HCT116 (cell line): ENCODE data around the gene MAP3K21. TPM values are rescaled to one million over a fixed set of nuclear protein-coding genes. Genes with fewer than 3 reads are reported as not detected.

Experiments
- ATAC-seq: fragments of 200-7000 bp; cut with Tn5 transposase; 2 replicates; pipeline ENCODE4 v1.9.1; 2020; ENCODE audit warnings: mild to moderate bottlenecking, moderate library complexity
- BruUV-seq: library from RNA; stranded (reverse); fragments of 400-500 nt; replicated peaks from 2 replicates; lab custom pipeline; 2021; lab: Mats Ljungman, UMichigan
- CTCF ChIA-PET: fragments of 300-600 bp; sonication (Branson Sonifier 250); formaldehyde crosslinking; loops from one replicate; lab custom pipeline; 2021; ENCODE audit warnings: antibody characterized with exemption; lab: Charles Lee
- POLR2A ChIA-PET: fragments of 300-600, 350-600 bp; sonication (Branson Sonifier 250); formaldehyde crosslinking; loops from one replicate; lab custom pipeline; 2021; ENCODE audit warnings: antibody characterized with exemption; lab: Charles Lee
- RAD21 ChIA-PET, 2 experiments: fragments of 300-600 bp; sonication (Branson Sonifier 250); formaldehyde crosslinking; loops; one replicate each; lab custom pipeline; 2023; ENCODE audit warnings: low total read pairs in 2 of 2; ENCODE audit not compliant: uncharacterized antibody in 2 of 2, unreplicated experiment in 2 of 2, low non-redundant PET in 1 of 2; lab: Charles Lee
- DNase-seq: peaks from one replicate; pipeline ENCODE4 v3.0.0-alpha.2; 2010; ENCODE audit warnings: low read depth, low spot score
- H2AFZ ChIP-seq: fragments of 200-600 bp; shearing (Covaris generic), sonication (generic); 2 replicates; pipeline ENCODE4 v1.6.1; 2017; ENCODE audit warnings: low read depth, mixed run types, mixed read lengths, antibody characterized with exemption, low read length; ENCODE audit not compliant: poor library complexity, severe bottlenecking
- H3K27ac ChIP-seq: 2 replicates; pipeline ENCODE4 v1.5.1; 2012; ENCODE audit warnings: low read depth, low read length
- H3K27me3 ChIP-seq: fragments of 200-600 bp; sonication (generic); 2 replicates; pipeline ENCODE4 v1.6.1; 2016; ENCODE audit warnings: mixed run types, low read length, mixed read lengths; ENCODE audit not compliant: insufficient read depth
- H3K36me3 ChIP-seq, 2 experiments: fragments of 200-500 bp in 1 of 2; fragments of 200-600 bp in 1 of 2; sonication (Bioruptor generic) in 1 of 2; sonication (generic) in 1 of 2; 2 replicates each; pipeline versions ENCODE4 v1.5.1 to v1.6.1; 2014 to 2016; ENCODE audit warnings: low read length in 2 of 2, inconsistent platforms in 1 of 2, mixed read lengths in 1 of 2, mixed run types in 1 of 2; ENCODE audit not compliant: insufficient read depth in 2 of 2, control insufficient read depth in 1 of 2
- H3K4me1 ChIP-seq, 2 experiments: fragments of 200-600 bp in 1 of 2; sonication (generic) in 1 of 2; 2 replicates each; pipeline versions ENCODE4 v1.5.1 to v1.6.1; 2012 to 2017; ENCODE audit warnings: low read length in 2 of 2, inconsistent platforms in 1 of 2, mild to moderate bottlenecking in 1 of 2, mixed read lengths in 1 of 2, mixed run types in 1 of 2, moderate library complexity in 1 of 2; ENCODE audit not compliant: insufficient read depth in 2 of 2, control insufficient read depth in 1 of 2
- H3K4me2 ChIP-seq: fragments of 200-600 bp; sonication (generic); 2 replicates; pipeline ENCODE4 v1.6.1; 2017; ENCODE audit warnings: mixed run types, low read length, mixed read lengths
- H3K4me3 ChIP-seq, 2 experiments: fragments of 200-600 bp in 1 of 2; sonication (generic) in 1 of 2; replicated peaks in 1 of 2; 2 replicates each; pipeline ENCODE4 v1.5.1; 2011 to 2016; ENCODE audit warnings: low read length in 2 of 2, control low read depth in 1 of 2, low read depth in 1 of 2, mild to moderate bottlenecking in 1 of 2, mixed read lengths in 1 of 2, mixed run types in 1 of 2
- H3K79me2 ChIP-seq: fragments of 200-600 bp; sonication (generic); 2 replicates; pipeline ENCODE4 v1.6.1; 2017; ENCODE audit warnings: mild to moderate bottlenecking, mixed run types, low read length, moderate library complexity, mixed read lengths; ENCODE audit not compliant: insufficient read depth
- H3K9ac ChIP-seq: fragments of 200-600 bp; sonication (generic); 2 replicates; pipeline ENCODE4 v1.6.1; 2016; ENCODE audit warnings: low read length, mixed read lengths
- H3K9me2 ChIP-seq: fragments of 200-600 bp; sonication (generic), shearing (Covaris generic); 2 replicates; pipeline ENCODE4 v1.6.1; 2017; ENCODE audit warnings: mixed run types, mild to moderate bottlenecking, moderate library complexity; ENCODE audit not compliant: insufficient read depth
- H3K9me3 ChIP-seq, 2 experiments: fragments of 200-500 bp in 1 of 2; fragments of 200-600 bp in 1 of 2; sonication (Bioruptor generic) in 1 of 2; sonication (generic) in 1 of 2; 2 replicates each; pipeline ENCODE4 v1.6.1; 2014 to 2017; ENCODE audit warnings: low read length in 2 of 2, mixed read lengths in 2 of 2, inconsistent platforms in 1 of 2, low read depth in 1 of 2, mild to moderate bottlenecking in 1 of 2, mixed run types in 1 of 2, moderate library complexity in 1 of 2; ENCODE audit not compliant: control insufficient read depth in 1 of 2, insufficient read depth in 1 of 2
- H4K20me1 ChIP-seq: fragments of 200-600 bp; sonication (generic), shearing (Covaris generic); 2 replicates; pipeline ENCODE4 v1.6.1; 2017; ENCODE audit warnings: mixed run types, mild to moderate bottlenecking, moderate library complexity; ENCODE audit not compliant: insufficient read depth
- ATF3 ChIP-seq: IDR thresholded peaks from 2 replicates; pipeline ENCODE4 v1.6.1; 2012
- CBX3 ChIP-seq: IDR thresholded peaks from 2 replicates; pipeline ENCODE4 v1.6.1; 2012; ENCODE audit warnings: low read depth
- CEBPB ChIP-seq: IDR thresholded peaks from 2 replicates; pipeline ENCODE4 v1.6.1; 2012; ENCODE audit warnings: low read depth
- ELF1 ChIP-seq: IDR thresholded peaks from 2 replicates; pipeline ENCODE4 v1.6.1; 2012; ENCODE audit warnings: low read depth, borderline replicate concordance
- EZH2 ChIP-seq: fragments of 200-600 bp; sonication (generic); IDR thresholded peaks from 2 replicates; pipeline ENCODE4 v1.6.1; 2017; ENCODE audit warnings: antibody characterized with exemption, mixed run types
- EZH2phosphoT487 ChIP-seq: fragments of 200-600 bp; IDR thresholded peaks from 2 replicates; pipeline ENCODE4 v1.6.1; 2018; ENCODE audit warnings: antibody characterized with exemption, borderline replicate concordance
- FOSL1 ChIP-seq: IDR thresholded peaks from 2 replicates; pipeline ENCODE4 v1.6.1; 2012; ENCODE audit warnings: low read depth
- JUND ChIP-seq: IDR thresholded peaks from 2 replicates; pipeline ENCODE4 v1.6.1; 2012
- POLR2AphosphoS5 ChIP-seq: IDR thresholded peaks from 2 replicates; pipeline ENCODE4 v1.6.1; 2011; ENCODE audit warnings: mild to moderate bottlenecking, low read depth, low read length, moderate library complexity
- RAD21 ChIP-seq: IDR thresholded peaks from 2 replicates; pipeline ENCODE4 v1.6.1; 2012; ENCODE audit warnings: low read depth, mild to moderate bottlenecking
- REST ChIP-seq: IDR thresholded peaks from 2 replicates; pipeline ENCODE4 v1.6.1; 2012; ENCODE audit warnings: low read depth
- SIN3A ChIP-seq: IDR thresholded peaks from 2 replicates; pipeline ENCODE4 v1.6.1; 2012; ENCODE audit warnings: low read depth
- SRF ChIP-seq: IDR thresholded peaks from 2 replicates; pipeline ENCODE4 v1.6.1; 2012; ENCODE audit warnings: low read depth
- TCF7L2 ChIP-seq: IDR thresholded peaks from 2 replicates; pipeline ENCODE4 v1.7.0; 2011; ENCODE audit warnings: borderline replicate concordance, inconsistent platforms; ENCODE audit not compliant: insufficient read depth, insufficient read length; ENCODE audit errors: extremely low read depth
- ZFX ChIP-seq: fragments of 450-650 bp; IDR thresholded peaks from 2 replicates; pipeline ENCODE4 v1.6.1; 2017
- ZNF274 ChIP-seq: fragments of 200-500 bp; sonication (Bioruptor generic); IDR thresholded peaks from 2 replicates; pipeline ENCODE4 v1.6.1; 2014; ENCODE audit warnings: mild to moderate bottlenecking, low read depth, low read length, inconsistent platforms
- intact Hi-C: fragments of 100-400 bp; cut with micrococcal nuclease; formaldehyde crosslinking; loops from 2 replicates; pipeline ENCODE4 v1.10.0; 2022
- total RNA-seq: library from RNA; stranded (reverse); gene quantifications from one replicate; pipeline ENCODE4 v1.2.1, GENCODE V29; 2021; ENCODE audit not compliant: unreplicated experiment
- TF ChIP-seq, protein P1 (sequence below), 3 experiments: fragments of 200-600 bp in 1 of 3; sonication (generic) in 1 of 3; IDR thresholded peaks in 2 of 3; conservative IDR thresholded peaks in 1 of 3; 2 replicates each; pipeline ENCODE4 v1.5.1; 2012 to 2017; ENCODE audit warnings: low read depth in 2 of 3, low read length in 2 of 3, antibody characterized with exemption in 1 of 3, borderline replicate concordance in 1 of 3, control low read depth in 1 of 3, mild to moderate bottlenecking in 1 of 3, mixed read lengths in 1 of 3, mixed run types in 1 of 3, moderate library complexity in 1 of 3; ENCODE audit not compliant: insufficient read depth in 1 of 3

MAP3K21 gene
- total RNA-seq, 1 experiment from 2014 or later = 19.1 TPM

DNA sequence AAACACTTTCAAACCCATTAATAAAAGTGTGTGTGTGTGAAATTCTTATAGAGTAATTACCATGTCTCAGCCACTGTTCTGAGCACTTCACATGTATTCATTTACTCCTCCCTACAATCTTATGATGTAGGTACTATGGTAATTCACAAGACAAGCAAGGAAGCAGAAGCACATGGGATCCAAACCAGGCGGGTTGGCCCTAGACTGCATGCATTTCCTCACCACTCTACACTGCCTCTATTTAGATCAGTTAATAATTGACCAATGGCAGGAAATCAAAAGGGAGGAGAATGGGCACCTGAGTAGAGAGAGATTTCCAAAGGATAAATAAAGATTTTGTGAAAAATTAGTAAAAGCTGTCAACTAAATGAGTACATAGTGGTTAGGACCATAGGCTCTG is 15.7 kb downstream of the MAP3K21 start:
- ChIA-PET POLR2A (no interaction called here), RAD21 (no interaction called here), CTCF (interaction anchor here (1.5 kb wide), 1 partner anchor 21 kb away, joined by 3 read pairs; no protein-coding TSS in a partner anchor)
- Histone ChIP-seq H3K27me3 (no peaks in the 10 kb centered on the region), H3K4me3 (no peak overlapping the region), H3K4me2 (no peak overlapping the region), H3K79me2 (peaks cover 74% of the 10 kb centered on the region), H4K20me1 (peaks cover 12% of the 10 kb centered on the region; the same call in 1 of the 2 replicates), H3K9ac (no peak overlapping the region), H3K4me1 (peaks cover 4 to 20% of the 10 kb centered on the region in 2 experiments; a peak in 2 of 4 replicates), H3K9me2 (no peaks in the 10 kb centered on the region), H2AFZ (no peak overlapping the region), H3K9me3 (no peaks in the 10 kb centered on the region), H3K36me3 (peaks cover 0 to 9% of the 10 kb centered on the region in 2 experiments; a peak in 1 of 4 replicates), H3K27ac (no peak overlapping the region)
- no peak for ATAC-seq
- intact Hi-C loops = no loop called here
- no TSS peak for BruUV-seq
- TF ChIP-seq FOSL1 = no peak
- no peak for TF ChIP-seq SRF
- no peak for TF ChIP-seq JUND
- TF ChIP-seq ELF1 = no peak
- no peak for TF ChIP-seq EZH2phosphoT487
- TF ChIP-seq, protein P1, sequence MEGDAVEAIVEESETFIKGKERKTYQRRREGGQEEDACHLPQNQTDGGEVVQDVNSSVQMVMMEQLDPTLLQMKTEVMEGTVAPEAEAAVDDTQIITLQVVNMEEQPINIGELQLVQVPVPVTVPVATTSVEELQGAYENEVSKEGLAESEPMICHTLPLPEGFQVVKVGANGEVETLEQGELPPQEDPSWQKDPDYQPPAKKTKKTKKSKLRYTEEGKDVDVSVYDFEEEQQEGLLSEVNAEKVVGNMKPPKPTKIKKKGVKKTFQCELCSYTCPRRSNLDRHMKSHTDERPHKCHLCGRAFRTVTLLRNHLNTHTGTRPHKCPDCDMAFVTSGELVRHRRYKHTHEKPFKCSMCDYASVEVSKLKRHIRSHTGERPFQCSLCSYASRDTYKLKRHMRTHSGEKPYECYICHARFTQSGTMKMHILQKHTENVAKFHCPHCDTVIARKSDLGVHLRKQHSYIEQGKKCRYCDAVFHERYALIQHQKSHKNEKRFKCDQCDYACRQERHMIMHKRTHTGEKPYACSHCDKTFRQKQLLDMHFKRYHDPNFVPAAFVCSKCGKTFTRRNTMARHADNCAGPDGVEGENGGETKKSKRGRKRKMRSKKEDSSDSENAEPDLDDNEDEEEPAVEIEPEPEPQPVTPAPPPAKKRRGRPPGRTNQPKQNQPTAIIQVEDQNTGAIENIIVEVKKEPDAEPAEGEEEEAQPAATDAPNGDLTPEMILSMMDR (IDR thresholded peaks at IDR 0.05 in 2 of 3, conservative IDR thresholded peaks at IDR 0.05 in 1 of 3; ENCODE audit: borderline replicate concordance in 1 of 3, insufficient read depth in 1 of 3, low read depth in 2 of 3, low read length in 2 of 3) = no peak
- no peak for TF ChIP-seq ZNF274
- TF ChIP-seq RAD21 = no peak
- TF ChIP-seq CEBPB = no peak
- TF ChIP-seq POLR2AphosphoS5 = no peak
- no peak for TF ChIP-seq ATF3
- TF ChIP-seq ZFX = no peak
- no peak for TF ChIP-seq TCF7L2
- no peak for TF ChIP-seq SIN3A
- TF ChIP-seq CBX3 = no peak
- no peak for TF ChIP-seq EZH2
- no peak for TF ChIP-seq REST
- TF ChIP-seq, all 23 proteins: peak for 0
- DNase-seq = no peak
